HUES6 (cell line): ENCODE measurements around the gene LDLRAD3.

Source experiments
- H3K27ac ChIP-seq: 2 replicates; pipeline ENCODE4 v1.7.0; 2013; ENCODE audit warnings: low read depth, mild to moderate bottlenecking, low read length, inconsistent platforms
- H3K27me3 ChIP-seq: 2 replicates; pipeline ENCODE4 v1.6.1; 2013; ENCODE audit warnings: low read length; ENCODE audit not compliant: control insufficient read depth, insufficient read depth
- H3K36me3 ChIP-seq: 2 replicates; pipeline ENCODE4 v1.6.1; 2013; ENCODE audit warnings: low read length; ENCODE audit not compliant: control insufficient read depth, insufficient read depth
- H3K4me1 ChIP-seq: 2 replicates; pipeline ENCODE4 v1.6.1; 2013; ENCODE audit warnings: low read length; ENCODE audit not compliant: control insufficient read depth, insufficient read depth
- H3K4me3 ChIP-seq: 2 replicates; pipeline ENCODE4 v1.5.1; 2013; ENCODE audit warnings: low read depth, low read length
- H3K9ac ChIP-seq: one replicate; pipeline ENCODE4 v1.6.1; 2013; ENCODE audit warnings: mild to moderate bottlenecking, low read length
- H3K9me3 ChIP-seq: 2 replicates; pipeline ENCODE4 v1.6.1; 2013; ENCODE audit warnings: low read depth, low read length; ENCODE audit not compliant: control insufficient read depth, insufficient read depth

LDLRAD3 gene

GRCh38 chr11:35976434-35976833 is 32.6 kb downstream of the LDLRAD3 start:
- Histone ChIP-seq H3K9me3 (peaks cover 14% of the 10 kb centered on the region), H3K9ac (no peak overlapping the region), H3K4me3 (no peak overlapping the region), H3K36me3 (peaks cover 5% of the 10 kb centered on the region), H3K27ac (no peak overlapping the region), H3K4me1 (peaks cover 17% of the 10 kb centered on the region), H3K27me3 (no peaks in the 10 kb centered on the region)

- H3K9me3 ChIP-seq: peaks cover 12% of the 10 kb centered on the region
- H3K4me1 ChIP-seq: peaks cover 27% of the 10 kb centered on the region
- H3K27me3 ChIP-seq: no peaks in the 10 kb centered on the region
- H3K27ac ChIP-seq: no peak overlapping the region
- no peak overlapping the region for H3K9ac ChIP-seq
- peaks cover 5% of the 10 kb centered on the region for H3K36me3 ChIP-seq
- no peak overlapping the region for H3K4me3 ChIP-seq
These were observed 34.3 kb downstream of the LDLRAD3 start for GRCh38 chr11:35978183-35978582.

DNA sequence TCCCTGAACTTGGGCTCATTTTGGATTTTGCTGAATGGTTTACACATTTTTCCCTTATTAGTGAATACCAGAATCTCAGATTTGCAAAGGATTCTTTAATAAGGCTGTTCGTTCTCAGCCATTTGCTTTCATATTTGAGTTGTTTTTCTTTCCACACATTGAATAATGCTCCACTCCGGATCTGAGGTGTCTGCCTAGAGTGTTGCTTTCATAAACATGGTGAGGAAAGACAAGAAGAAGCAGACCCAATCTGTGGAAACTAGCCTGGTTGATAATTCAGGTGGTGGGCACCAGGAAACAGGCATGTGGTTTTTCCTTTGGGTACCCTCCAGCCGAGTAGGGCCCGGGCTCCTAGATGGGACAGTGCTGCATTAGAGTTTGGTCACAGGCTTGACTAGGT is 35.0 kb downstream of the LDLRAD3 start:
- H3K27me3 ChIP-seq: no peaks in the 10 kb centered on the region
- H3K9ac ChIP-seq: no peak overlapping the region
- H3K36me3 ChIP-seq: peaks cover 5% of the 10 kb centered on the region
- peaks cover 7% of the 10 kb centered on the region for H3K9me3 ChIP-seq
- H3K4me3 ChIP-seq: no peak overlapping the region
- H3K27ac ChIP-seq: no peak overlapping the region
- peaks cover 27% of the 10 kb centered on the region for H3K4me1 ChIP-seq

DNA sequence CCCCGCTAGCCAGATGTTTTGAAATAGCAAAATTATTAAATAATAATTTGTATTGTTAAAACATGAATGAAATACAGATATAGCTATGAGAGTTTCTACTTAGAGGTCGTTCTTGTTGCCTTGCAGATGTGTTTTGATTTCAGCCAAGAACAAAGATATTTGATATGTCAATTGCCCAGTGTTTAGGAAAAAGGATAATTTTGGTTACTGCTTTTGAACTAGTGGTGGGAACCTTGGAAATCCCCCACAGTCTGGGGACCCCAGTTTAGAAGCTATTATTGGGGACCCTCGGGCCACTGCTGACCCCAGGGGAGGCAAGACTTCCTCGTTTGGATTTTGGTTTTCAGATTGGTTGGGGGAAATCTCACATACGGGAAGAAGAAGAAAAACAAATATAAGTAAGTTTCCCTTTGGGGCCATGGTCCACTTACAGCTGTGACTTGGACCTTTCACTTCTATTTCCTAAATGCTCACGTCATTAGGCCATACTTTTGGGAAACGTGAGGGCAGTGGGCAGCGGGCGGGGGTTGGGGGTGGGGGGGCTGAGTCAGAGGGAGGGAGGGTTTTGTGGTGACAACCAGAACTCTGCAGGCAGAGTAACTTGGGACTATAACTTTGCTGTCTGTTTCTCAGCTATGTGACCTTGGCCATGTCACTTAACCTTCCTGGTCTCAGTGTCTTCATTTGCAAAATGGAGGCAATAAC is 37.0 kb downstream of the LDLRAD3 start:
- Histone ChIP-seq H3K27me3 (no peaks in the 10 kb centered on the region), H3K4me1 (peaks cover 27% of the 10 kb centered on the region), H3K9me3 (peaks cover 9% of the 10 kb centered on the region), H3K4me3 (no peak overlapping the region), H3K9ac (no peak overlapping the region), H3K36me3 (no peaks in the 10 kb centered on the region), H3K27ac (no peak overlapping the region)

- H3K27me3 ChIP-seq: no peaks in the 10 kb centered on the region
- H3K4me1 ChIP-seq: peaks cover 31% of the 10 kb centered on the region
- H3K36me3 ChIP-seq: no peaks in the 10 kb centered on the region
- peaks cover 10% of the 10 kb centered on the region for H3K9me3 ChIP-seq
- no peak overlapping the region for H3K4me3 ChIP-seq
- H3K27ac ChIP-seq: no peak overlapping the region
- no peak overlapping the region for H3K9ac ChIP-seq
These were observed 37.7 kb downstream of the LDLRAD3 start for GRCh38 chr11:35981581-35981980.

- Histone ChIP-seq H3K4me1 (peaks cover 35% of the 10 kb centered on the region), H3K4me3 (no peak overlapping the region), H3K9me3 (peaks cover 10% of the 10 kb centered on the region), H3K27me3 (no peaks in the 10 kb centered on the region), H3K27ac (no peak overlapping the region), H3K36me3 (no peaks in the 10 kb centered on the region), H3K9ac (no peak overlapping the region)
These were observed 38.2 kb downstream of the LDLRAD3 start for GRCh38 chr11:35982061-35982460.

- H3K27ac ChIP-seq: no peak overlapping the region
- H3K27me3 ChIP-seq: no peaks in the 10 kb centered on the region
- H3K36me3 ChIP-seq: no peaks in the 10 kb centered on the region
- H3K9ac ChIP-seq: no peak overlapping the region
- H3K4me1 ChIP-seq: peaks cover 25% of the 10 kb centered on the region; the same call in 1 of the 2 replicates
- H3K4me3 ChIP-seq: no peak overlapping the region
- peaks cover 14% of the 10 kb centered on the region for H3K9me3 ChIP-seq
These were observed 40.1 kb downstream of the LDLRAD3 start for GRCh38 chr11:35983981-35984380.

DNA sequence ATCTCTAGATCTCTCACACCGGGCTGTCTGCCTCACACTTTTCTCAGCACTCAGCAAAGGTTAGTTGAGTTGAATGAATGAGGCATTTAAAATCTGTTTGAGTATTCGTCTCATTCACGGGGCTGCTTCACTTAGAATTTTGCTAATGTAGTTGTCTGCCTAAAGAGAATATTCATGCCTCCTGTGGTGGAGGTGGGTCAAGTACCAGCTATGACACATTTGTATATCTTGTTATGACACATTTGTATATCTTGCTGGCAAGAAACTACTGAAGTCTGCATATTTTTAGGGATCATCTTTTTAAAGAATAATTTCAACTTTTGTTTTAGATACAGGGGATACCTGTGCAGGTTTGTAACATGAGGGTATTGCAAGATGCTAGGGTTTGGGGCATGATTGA is 43.1 kb downstream of the LDLRAD3 start:
- peaks cover 14% of the 10 kb centered on the region for H3K9me3 ChIP-seq

DNA sequence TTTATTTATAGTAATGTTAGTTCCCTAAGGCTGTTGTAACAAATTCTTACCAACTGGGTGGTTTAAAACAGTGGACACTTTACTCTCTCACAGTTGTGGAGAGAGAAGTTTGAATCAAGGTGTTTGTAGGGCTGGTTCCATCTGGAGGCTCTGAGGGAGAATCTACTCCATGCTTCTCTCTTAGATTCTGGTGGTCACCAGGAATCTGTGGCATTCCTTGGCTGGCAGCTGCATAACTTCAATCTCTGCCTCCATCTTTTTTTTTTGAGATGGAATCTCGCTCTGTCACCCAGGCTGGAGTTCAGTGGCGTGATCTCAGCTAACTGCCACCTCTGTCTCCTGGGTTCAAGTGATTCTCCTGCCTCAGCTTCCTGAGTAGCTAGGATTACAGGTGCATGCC is 46.3 kb downstream of the LDLRAD3 start:
- Histone ChIP-seq H3K27me3 (no peaks in the 10 kb centered on the region), H3K27ac (no peak overlapping the region), H3K9me3 (peaks cover 18% of the 10 kb centered on the region), H3K9ac (no peak overlapping the region), H3K4me3 (no peak overlapping the region), H3K4me1 (peaks cover 13% of the 10 kb centered on the region; the same call in 1 of the 2 replicates), H3K36me3 (no peaks in the 10 kb centered on the region)

More for the DNA sequence above, 43.1 kb downstream of the LDLRAD3 start:
- Histone ChIP-seq H3K27ac (no peak overlapping the region), H3K4me3 (no peak overlapping the region), H3K27me3 (no peaks in the 10 kb centered on the region), H3K9ac (no peak overlapping the region), H3K4me1 (peaks cover 17% of the 10 kb centered on the region; the same call in 1 of the 2 replicates), H3K36me3 (no peaks in the 10 kb centered on the region)

- Histone ChIP-seq H3K36me3 (no peaks in the 10 kb centered on the region), H3K4me3 (no peak overlapping the region), H3K9ac (no peak overlapping the region), H3K27ac (no peak overlapping the region), H3K27me3 (no peaks in the 10 kb centered on the region), H3K4me1 (peaks cover 13% of the 10 kb centered on the region; the same call in 1 of the 2 replicates), H3K9me3 (peaks cover 15% of the 10 kb centered on the region; the same call in 1 of the 2 replicates)
These were observed 47.0 kb downstream of the LDLRAD3 start for GRCh38 chr11:35990816-35991215.

DNA sequence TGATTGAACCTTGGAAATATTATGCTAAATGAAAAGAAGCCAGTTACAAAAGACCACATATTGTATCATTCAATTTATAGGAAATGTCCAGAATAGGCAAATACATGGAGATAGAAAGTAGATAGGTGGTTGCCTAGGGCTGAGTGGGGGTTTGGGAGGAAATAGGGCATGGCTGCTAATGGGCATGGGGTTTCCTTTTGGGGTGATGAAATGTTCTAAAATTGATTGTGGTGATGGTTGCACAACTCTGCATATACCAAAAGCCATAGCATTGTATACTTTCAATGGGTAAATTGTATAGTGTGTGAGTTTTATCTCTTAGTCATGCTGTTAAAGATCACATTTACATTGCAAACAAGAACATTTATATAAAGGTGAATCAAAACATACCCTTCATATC is 48.7 kb downstream of the LDLRAD3 start:
- Histone ChIP-seq H3K9me3 (peaks cover 14% of the 10 kb centered on the region; the same call in 1 of the 2 replicates), H3K27me3 (no peaks in the 10 kb centered on the region), H3K9ac (no peak overlapping the region), H3K4me3 (no peak overlapping the region), H3K27ac (no peak overlapping the region), H3K36me3 (no peaks in the 10 kb centered on the region), H3K4me1 (peaks cover 4% of the 10 kb centered on the region; the same call in 1 of the 2 replicates)
